Measurements from ENCODE around the gene FSHR. TPM values are rescaled to one million over a fixed set of nuclear protein-coding genes. Genes with fewer than 3 reads are reported as not detected.

The FSHR gene
- total RNA-seq, 1 experiment from 2014 or later: not detected

DNA sequence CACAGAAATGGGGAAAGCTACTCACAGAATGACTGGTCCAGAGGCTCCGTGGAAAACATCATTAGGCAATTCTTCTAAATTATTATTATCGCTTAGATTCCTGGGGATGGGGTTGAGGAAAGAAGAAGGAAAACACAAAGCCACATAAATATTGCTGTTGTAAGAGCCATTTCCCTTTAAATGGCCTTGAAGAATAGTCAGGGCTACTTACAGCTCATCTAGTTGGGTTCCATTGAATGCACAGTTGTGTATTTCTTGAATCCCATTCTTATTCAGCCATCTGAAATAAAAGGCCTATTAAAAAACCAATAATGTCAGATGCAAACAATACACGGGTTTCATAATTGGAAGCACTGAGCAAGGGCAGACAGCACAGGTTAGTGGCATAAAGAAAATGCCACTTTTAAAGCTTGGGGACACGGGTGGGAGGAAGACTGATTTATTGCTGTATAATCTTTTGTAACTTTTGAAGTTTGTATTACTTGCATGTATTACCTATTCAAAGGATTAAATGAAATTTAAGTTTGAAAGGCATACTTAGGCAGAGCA is 171.4 kb downstream of the FSHR start:
- in situ Hi-C loops (cut with HindIII; ENCODE audit: low sequenced_read_pairs): no loop called here
- DNase-seq (ENCODE audit: low spot score): no peak

DNA sequence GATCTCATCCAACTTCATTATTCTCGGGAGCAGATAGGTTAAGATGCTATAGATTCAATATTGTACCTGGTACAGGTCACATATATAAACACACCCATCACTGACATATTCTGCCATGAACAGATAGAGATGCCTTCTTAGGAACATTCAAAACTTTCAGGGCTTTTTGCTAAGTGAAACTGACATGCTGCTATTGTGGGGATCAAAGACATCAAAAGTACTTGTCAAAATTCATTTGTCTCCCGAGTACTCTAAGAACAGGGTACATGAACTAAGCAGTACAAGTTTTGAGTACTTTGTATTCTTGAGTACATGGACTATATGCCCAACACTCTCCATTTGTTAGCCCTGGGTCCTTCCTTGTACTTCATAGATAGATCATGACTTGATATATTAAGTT is 173.5 kb downstream of the FSHR start:
- in situ Hi-C loops (cut with HindIII; ENCODE audit: low sequenced_read_pairs): no loop called here

DNA sequence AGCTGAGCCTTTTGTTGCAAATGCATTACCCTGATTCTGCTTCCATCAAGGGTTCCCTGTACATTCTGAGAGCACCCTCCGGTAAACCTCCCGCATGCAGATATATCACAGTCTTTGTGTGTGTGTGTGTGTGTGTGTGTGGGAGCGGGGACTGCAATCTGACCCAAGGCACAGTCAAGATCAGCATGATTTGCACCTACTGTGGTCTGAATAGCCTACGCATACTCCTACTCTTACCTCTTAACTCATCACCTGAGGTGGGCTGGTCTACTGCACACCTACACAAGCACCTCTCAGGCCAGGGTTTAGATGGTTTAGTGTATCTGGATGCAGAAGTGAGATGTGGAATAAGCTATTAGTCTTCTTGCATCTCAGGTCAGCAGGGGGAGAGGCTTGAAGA is 174.6 kb downstream of the FSHR start:
- in situ Hi-C loops (cut with HindIII; ENCODE audit: low sequenced_read_pairs): no loop called here
- no peak for DNase-seq (ENCODE audit: low spot score)

More for the DNA sequence above, 173.5 kb downstream of the FSHR start:
- no peak for DNase-seq (ENCODE audit: low spot score)

DNA sequence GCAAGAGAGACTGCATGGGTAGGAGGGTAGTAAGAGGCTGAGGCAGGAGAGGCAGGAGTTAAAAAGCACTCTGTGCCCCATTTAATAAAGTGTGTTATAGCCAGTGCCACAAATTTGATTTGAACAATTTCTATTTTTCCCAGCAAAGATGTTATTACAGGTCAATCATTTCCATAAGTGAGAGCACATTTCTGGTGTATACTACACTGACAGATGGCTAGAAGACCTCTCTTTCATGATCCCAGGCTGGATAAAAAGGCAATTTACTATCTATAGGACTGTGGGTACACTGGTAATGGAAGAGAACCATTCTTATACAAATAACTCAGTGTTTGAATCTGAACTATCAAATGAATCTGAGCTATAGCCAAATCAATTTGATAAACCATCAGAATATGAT is 176.2 kb downstream of the FSHR start:
- in situ Hi-C loops (cut with HindIII; ENCODE audit: low sequenced_read_pairs): no loop called here
- no peak for DNase-seq (ENCODE audit: low spot score)

DNA sequence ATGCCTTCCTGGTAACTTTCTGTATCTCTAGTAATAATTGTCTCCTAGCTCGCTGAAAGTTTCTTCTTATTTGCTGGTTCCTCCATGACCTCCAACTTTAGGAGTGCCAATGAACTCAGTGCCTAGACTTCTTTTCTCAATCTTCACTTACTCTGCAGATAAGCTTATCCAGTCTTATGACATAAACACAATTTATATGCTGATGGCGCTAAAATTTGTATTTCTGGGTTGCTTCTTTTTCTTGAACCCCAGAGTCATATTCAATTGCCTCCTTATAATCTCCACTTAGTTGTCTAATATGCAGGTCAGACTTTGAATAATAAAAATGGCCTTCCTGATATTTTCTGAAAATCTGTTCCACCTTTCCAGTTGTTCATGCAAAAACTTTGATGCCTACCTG is 182.5 kb downstream of the FSHR start:
- no peak for DNase-seq (ENCODE audit: low spot score)
- in situ Hi-C loops (cut with HindIII; ENCODE audit: low sequenced_read_pairs): no loop called here

DNA sequence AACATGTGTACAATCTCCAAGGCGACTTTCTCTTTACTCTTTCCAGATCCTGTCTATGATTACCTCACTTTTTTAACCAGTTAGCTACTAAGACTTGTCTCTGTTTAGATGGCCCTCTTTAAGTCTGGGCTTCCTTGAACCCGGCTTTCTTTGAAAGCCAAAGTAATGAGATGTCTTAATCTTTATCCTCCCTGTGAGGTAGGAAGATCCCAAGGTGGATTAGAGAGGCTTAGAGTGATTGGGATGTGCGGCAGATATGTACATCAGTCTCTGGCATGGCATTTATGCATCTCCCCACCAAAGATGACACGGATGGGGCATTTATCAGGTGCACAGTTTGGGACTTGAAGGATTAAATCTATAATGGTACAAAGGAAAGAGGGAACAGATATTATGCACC is 186.3 kb downstream of the FSHR start:
- in situ Hi-C loops (cut with HindIII; ENCODE audit: low sequenced_read_pairs): no loop called here
- DNase-seq (ENCODE audit: low spot score): no peak

DNA sequence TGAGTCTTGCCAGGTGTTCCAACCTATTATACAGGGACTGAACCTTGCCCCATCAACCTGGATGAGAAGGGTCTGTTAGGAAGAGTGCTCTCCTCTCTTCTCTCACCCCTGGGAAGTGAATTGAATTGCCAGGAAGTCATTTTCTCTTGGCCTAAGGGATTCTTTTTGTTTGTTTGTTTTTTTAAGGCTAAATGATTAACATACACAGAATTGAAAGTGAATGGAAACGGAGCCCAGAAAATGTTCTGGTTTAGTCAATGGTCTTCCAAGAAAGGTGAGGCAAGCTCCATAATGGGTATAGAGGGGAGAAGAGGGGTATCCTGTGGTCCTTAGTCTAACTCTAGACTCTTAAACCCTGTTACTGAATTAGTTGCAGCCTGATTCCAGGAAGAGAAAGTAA is 189.1 kb downstream of the FSHR start:
- no peak for DNase-seq (ENCODE audit: low spot score)
- in situ Hi-C loops (cut with HindIII; ENCODE audit: low sequenced_read_pairs): no loop called here

DNA sequence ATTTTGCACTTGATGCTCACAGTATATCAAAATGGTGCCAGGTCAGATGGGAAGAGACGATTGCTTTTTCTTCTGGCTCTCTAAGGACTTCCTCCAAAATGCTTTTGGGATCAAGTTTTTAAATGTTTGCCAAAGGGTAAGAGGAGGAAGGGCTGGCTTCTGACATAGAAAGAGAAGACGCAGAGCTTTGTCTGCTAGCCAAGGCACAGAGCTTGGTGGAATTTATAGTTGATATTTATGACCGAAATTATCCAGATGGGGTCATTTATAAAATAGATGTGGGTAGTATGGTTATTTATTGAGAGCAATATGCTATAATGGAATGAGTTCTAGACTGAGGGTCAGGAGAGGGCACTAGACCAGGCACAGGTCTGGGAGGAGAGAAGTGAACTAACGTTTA is 193.3 kb downstream of the FSHR start:
- in situ Hi-C loops (cut with HindIII; ENCODE audit: low sequenced_read_pairs): no loop called here
- DNase-seq (ENCODE audit: low spot score): no peak

DNA sequence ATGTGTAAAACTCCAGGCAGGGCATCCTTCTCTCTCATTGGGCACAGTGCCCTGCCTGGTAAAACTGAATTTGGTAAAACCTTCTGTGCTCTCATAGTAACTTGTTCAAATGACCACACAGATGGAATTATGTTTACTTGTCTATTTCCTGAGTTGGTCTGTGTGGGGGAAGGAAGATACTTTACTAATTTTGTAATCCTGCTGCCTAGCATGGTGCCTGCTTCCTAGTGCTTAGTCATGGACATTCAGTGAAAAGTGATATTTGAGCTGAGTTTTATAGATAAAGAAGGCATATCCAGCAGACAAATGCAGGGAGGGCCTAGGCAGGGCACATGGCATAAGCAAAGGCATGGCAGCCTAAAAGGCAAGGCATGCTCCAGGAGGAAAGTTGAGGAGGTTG is 199.4 kb downstream of the FSHR start:
- in situ Hi-C loops (cut with HindIII; ENCODE audit: low sequenced_read_pairs): no loop called here
- no peak for DNase-seq (ENCODE audit: low spot score)

DNA sequence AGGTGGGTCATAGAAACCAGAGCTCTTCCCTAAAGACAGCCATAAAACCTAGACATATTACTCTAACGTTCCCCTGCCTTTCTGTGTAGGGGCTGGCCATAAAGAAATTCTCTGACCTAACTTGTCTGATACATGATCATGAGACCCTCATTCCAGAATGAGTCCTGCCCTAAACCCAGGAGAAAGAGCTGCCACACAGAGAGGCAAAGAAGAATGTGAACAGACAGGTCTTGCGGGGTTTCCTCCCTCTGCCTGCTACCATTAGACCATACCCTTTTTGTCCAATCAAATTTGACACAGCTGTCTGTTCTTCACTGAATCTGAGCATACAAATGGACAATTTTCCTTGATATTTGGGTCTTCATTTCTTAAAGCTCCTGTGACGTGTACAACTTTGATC is 200.0 kb downstream of the FSHR start:
- in situ Hi-C loops (cut with HindIII; ENCODE audit: low sequenced_read_pairs): no loop called here
- DNase-seq (ENCODE audit: low spot score): no peak

DNA sequence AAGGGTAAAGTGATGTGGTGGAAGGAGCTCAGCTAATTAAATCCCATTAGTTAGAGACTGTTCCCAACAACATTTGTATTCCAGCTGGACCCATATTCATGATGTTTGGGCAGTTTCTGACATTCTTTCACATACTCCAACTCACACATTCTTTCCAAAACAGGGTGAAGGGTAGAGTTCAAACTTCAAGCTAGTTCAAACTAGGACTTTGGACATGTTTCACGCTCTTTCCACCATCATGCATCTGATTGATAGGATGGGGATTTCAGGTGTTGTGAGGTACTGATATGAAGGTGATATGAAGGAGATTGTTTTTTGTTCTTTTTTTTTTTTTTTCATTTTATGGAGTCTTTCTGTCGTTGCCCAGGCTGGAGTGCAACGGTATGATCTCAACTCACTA is 201.7 kb downstream of the FSHR start:
- DNase-seq (ENCODE audit: low spot score): no peak
- in situ Hi-C loops (cut with HindIII; ENCODE audit: low sequenced_read_pairs): no loop called here

DNA sequence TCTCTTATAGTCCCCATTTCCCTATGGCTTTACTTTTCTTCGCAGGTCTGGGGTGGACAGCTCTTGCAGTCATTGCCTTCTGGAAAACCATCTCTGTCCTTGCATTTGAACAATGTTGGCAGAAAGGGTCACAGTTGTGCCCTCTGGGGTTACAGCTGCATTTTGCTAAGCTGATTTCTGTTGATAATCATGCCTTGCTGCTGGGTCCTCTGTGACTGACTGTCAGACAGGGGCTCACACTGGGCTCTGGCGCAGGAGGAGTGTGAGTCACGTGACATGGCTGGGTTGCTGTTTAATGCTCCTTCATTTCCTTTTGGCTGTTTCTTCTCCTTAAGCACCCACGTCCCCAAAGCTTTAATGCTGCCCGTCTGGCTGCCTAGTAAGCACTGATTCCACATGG is 202.2 kb downstream of the FSHR start:
- in situ Hi-C loops (cut with HindIII; ENCODE audit: low sequenced_read_pairs): no loop called here
- no peak for DNase-seq (ENCODE audit: low spot score)

DNA sequence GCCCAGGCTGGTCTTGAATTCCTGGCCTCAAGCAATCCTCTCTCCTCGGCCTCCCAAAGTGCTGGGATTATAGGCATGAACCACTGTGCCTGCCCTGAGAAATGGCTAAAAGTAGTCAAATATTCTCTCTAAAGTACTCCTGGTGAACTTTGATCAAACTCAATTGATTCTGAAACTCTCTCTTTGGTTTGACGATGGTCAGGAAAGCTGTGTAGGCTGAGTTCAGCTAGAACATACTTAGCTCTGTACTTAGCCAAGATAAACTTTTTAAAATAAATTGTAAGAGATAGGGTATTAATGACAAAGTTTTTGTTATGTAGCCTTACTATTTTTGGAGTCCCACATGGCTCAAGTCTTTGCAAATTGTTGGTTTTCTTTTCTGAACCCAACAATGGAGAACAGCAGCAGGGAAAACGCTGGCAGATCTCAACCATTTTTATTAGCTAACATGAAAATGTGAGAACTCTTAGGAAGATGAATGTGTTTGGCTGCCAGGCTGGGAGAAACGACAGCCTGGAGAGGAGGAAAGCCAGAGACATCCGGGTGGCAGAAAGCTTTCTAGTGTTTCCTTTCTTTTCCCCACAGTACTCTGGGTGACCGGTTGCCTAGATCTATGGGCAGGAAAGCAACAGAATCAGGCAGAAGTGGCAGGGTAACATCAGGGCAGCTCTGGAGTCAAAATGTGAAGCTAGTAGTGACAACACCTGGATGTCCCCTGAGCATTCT is 205.8 kb downstream of the FSHR start:
- in situ Hi-C loops (cut with HindIII; ENCODE audit: low sequenced_read_pairs): no loop called here
- DNase-seq (ENCODE audit: low spot score): no peak

DNA sequence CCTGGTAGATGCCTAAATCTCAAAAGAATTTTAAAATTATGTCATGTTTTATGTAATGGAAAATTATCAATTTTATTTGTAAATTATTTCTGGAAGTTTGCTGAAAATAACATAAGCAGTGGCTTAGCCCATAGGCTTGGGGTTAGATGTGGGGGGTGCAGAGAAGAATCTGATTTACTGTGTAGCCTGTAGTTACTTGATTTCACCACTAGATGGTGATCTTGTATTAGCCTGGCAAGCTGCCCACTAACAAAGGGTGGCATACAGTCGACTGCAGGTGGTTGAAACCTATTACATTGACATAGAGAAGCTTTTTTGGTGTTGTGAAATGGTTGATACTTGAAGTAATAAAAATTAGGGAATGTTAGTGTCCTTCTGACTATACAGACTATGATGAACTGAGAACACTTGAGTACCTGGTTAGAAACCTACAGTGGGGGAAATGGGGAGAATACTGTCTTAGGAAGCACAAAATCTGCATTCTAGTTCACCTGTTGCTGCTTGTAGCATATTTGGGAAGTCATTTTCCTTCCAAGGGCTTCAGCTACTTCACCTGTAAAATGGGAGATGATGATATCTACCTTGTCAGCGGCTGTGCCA is 207.8 kb downstream of the FSHR start:
- in situ Hi-C loops (cut with HindIII; ENCODE audit: low sequenced_read_pairs): no loop called here
- peak; percentile 80 for DNase-seq (ENCODE audit: low spot score)

DNA sequence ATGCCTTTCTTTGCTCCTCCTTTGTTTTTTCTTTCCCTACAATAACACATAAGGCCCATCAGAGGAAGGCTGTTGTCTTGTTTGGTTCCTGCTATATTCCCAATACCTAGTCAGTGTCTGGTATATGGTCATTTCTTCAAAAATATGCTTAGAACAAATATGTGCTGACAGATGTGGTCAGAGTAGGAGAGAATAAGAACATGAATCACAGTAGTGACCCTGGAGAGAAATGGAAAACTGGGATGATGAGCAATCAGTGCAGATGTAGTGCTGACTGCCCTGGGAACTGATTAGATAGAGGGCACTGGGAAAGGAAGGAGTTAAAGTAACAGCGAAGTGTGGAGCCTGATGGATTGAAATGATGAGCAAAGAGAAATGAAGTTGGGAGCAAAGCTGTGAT is 209.4 kb downstream of the FSHR start:
- no peak for DNase-seq (ENCODE audit: low spot score)
- in situ Hi-C loops (cut with HindIII; ENCODE audit: low sequenced_read_pairs): no loop called here

DNA sequence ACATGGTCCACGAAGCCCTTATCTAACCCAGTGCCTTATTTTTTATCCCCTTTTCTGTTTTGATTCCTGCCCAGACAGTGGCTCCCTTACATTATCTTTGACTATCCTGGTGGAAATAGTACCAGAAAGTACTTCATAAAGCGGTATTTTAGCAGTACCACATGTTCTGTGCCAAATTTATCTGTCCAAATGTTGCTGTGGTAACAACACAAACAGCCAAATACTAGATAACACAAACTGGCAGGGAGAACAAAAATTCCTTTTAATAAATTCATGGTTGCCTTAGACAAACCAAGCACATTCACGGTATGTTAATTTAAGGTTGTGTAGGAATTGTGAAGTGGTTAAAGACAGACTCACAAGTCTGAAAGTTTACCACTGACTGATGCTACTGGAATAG is 210.9 kb downstream of the FSHR start:
- no peak for DNase-seq (ENCODE audit: low spot score)
- in situ Hi-C loops (cut with HindIII; ENCODE audit: low sequenced_read_pairs): no loop called here

DNA sequence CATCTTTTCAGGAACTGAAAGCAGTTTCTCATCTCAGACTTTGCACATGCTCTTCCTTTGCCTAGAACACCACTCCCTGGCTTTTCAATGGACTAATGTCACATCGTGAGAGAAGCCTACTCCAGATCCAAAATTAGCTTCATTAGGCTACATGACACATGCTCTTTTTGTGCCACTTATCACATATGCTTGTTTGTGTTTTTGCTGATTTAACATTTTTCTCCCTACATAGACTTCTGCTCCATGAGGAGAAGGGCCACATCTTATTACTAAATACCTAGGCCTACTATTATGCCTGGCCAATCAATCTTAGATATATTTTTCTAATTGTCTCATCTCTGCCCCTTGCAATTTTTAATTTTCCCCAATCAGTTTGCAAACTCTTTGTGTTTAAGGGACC is 212.4 kb downstream of the FSHR start:
- in situ Hi-C loops (cut with HindIII; ENCODE audit: low sequenced_read_pairs): no loop called here
- no peak for DNase-seq (ENCODE audit: low spot score)

DNA sequence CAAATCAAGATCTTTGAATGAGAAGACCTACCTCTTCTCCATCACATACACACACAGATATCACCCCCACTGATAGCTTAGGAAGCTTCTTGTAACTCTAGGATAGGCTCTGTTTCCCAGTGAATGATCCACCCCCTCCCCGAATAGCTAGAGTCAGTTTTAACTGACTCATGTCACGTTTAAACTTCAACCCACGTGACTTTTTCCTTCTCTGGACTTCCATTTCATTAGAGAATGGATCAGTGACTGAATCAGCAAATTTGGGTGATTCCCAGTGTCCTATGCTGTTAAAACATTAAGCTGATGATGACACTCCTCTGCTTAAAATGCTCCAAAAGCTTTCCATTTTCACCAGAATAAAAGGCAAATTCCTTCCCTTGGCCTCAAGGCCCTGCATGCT is 212.9 kb downstream of the FSHR start:
- in situ Hi-C loops (cut with HindIII; ENCODE audit: low sequenced_read_pairs): no loop called here
- DNase-seq (ENCODE audit: low spot score): no peak

DNA sequence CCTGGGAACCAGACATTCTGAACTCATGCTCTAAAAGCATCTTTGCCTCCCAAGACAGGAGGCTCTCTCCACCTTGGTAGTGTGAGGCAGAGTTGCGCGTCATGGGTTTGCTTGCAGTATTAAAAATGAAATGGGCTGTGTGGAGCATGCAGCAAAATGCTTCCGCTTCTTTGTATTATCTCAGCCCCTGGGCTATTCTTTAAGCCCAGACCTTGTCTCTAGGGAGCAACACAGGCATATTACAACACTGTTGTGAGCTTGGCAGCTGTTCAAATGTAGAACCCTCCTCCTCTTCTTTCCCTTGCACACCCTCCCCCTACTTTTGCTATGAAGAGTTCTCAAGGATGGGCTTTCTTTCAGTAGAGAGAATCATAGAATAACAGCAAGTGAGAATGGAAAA is 213.7 kb downstream of the FSHR start:
- in situ Hi-C loops (cut with HindIII; ENCODE audit: low sequenced_read_pairs): no loop called here
- DNase-seq (ENCODE audit: low spot score): no peak

DNA sequence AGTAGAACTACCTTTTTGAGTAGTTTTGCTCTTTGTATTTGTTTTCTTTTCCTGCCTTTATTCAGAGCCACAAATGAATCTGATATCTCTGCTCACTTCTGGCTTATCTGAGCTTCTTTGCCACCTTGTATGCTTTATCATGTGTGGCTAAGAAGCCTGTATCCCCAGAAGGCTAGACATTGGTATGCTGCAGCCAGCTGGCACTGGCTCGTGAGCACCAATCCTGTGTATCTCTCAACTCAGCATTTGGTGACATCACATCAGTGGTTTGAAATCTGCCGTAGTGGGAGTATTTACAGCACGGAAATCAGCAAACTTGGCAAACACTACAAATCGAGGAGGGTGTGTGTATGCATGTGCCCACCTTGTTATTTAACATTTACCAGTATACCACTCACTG is 215.1 kb downstream of the FSHR start:
- DNase-seq (ENCODE audit: low spot score): no peak
- in situ Hi-C loops (cut with HindIII; ENCODE audit: low sequenced_read_pairs): no loop called here

DNA sequence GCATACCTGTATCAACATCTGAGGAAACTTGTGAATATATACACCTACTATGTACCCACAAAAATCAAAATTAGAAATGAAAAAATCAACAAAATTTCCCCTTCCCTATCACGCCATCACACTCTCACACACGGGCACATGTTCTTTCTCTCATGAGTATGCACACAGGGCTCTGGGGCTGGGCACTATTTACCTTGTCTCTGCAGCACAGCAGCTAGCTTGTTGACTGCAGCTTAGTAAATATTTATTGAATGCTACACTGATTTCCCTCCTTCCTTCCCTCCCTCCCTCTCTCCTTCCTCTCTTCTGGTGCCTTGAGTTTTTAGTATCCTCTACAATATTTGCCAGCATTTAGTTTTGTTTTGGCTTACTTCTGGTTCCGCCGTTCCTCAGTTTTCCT is 216.1 kb downstream of the FSHR start:
- DNase-seq (ENCODE audit: low spot score): no peak
- in situ Hi-C loops (cut with HindIII; ENCODE audit: low sequenced_read_pairs): no loop called here
